AG09309 (cell line): ENCODE measurements around the gene FAM193B.

Source experiments
- DNase-seq: peaks from one replicate; pipeline ENCODE4 v3.0.0-alpha.2; 2010; ENCODE audit warnings: low read depth
- H3K4me3 ChIP-seq: 2 replicates; pipeline ENCODE4 v1.5.1; 2011; ENCODE audit warnings: mild to moderate bottlenecking, low read depth, low read length, moderate library complexity; ENCODE audit not compliant: control insufficient read depth
- TF ChIP-seq, protein P1 (sequence below): IDR thresholded peaks from 2 replicates; pipeline ENCODE4 v1.5.1; 2011; ENCODE audit warnings: mild to moderate bottlenecking, low read depth, low read length, inconsistent platforms; ENCODE audit not compliant: insufficient read depth, control insufficient read depth; ENCODE audit errors: missing control alignments

The FAM193B gene

DNA sequence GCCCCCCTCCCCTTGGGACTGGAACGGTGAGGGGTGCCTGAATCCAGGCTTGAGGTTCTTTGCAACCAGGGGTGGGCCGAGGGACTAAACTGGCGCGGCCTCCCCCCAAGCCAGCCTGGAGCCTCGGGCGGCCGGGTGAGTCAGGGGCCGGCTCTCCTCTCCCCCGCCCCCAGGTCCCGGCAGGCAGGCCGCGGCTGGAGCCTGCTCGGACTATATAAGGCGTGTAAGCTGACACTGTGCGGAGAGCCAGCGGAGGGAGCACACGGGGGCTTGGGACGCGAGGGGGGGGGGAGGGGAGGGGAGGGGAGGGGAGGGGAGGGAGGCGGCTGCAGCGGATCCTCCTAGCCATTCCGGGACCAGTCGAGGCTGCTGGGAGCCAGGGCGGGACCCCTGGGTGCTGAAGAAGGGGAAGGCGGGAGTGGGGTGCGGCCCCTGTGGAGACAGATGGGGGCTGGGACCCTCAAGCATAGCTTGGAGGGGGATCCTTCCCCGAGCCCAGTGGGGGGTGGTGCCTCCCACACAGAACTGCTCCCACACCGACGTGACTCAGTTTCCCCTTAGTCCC lies 57.6 kb downstream of the FAM193B start:
- peak; percentile 74 for DNase-seq
- TF ChIP-seq, protein P1, sequence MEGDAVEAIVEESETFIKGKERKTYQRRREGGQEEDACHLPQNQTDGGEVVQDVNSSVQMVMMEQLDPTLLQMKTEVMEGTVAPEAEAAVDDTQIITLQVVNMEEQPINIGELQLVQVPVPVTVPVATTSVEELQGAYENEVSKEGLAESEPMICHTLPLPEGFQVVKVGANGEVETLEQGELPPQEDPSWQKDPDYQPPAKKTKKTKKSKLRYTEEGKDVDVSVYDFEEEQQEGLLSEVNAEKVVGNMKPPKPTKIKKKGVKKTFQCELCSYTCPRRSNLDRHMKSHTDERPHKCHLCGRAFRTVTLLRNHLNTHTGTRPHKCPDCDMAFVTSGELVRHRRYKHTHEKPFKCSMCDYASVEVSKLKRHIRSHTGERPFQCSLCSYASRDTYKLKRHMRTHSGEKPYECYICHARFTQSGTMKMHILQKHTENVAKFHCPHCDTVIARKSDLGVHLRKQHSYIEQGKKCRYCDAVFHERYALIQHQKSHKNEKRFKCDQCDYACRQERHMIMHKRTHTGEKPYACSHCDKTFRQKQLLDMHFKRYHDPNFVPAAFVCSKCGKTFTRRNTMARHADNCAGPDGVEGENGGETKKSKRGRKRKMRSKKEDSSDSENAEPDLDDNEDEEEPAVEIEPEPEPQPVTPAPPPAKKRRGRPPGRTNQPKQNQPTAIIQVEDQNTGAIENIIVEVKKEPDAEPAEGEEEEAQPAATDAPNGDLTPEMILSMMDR: no peak

DNA sequence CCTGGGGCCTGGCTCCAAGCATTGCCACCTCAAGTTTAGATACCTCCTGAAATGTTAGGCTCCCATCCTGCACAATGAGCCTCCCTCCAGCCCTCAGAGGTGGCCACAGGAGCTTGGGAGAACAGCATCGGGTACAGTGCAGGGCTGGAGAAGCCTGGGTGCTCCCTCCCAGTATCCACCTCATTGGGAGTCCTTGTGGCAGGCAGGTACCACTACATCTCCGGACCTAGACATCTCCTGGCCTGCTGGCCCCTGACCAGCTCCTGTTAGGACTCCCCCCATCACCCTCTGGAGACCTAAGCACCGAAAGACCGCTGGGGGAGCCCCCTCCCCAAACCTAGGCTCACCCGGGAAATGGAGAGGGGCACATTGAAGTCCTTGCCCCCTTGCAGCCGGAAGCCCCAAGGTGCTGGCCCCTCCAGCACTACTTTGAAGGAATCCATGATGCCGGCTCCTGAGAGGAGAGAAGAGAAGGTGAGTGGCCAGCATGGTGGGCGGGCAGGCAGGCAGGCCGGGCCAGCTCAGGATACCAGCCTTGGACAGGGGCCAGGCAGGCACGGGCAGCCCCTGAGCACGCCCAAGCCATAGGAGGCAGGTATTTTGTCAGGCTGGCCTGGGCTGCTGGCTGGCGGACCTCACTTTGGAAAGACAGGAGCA lies 58.2 kb downstream of the FAM193B start:
- no peak for DNase-seq
- TF ChIP-seq, protein P1: peak; percentile 44
- H3K4me3 ChIP-seq: peak overlapping the region; percentile 67

More for the DNA sequence above, 57.6 kb downstream of the FAM193B start:
- H3K4me3 ChIP-seq: peak overlapping the region; percentile 67

- peak; percentile 46 for DNase-seq
- TF ChIP-seq, protein P1: no peak
- peak overlapping the region; percentile 67 for H3K4me3 ChIP-seq
Measured at GRCh38 chr5:177495243-177496060, 58.9 kb downstream of the FAM193B start.

- DNase-seq: no peak
- TF ChIP-seq, protein P1: peak; percentile 56
- H3K4me3 ChIP-seq: peak overlapping the region; percentile 67
Measured at GRCh38 chr5:177494346-177495195, 59.8 kb downstream of the FAM193B start.

GRCh38 chr5:177493795-177494345 lies 60.5 kb downstream of the FAM193B start:
- TF ChIP-seq, protein P1: no peak
- peak overlapping the region; percentile 13; the same call in 1 of the 2 replicates for H3K4me3 ChIP-seq
- DNase-seq: no peak

DNA sequence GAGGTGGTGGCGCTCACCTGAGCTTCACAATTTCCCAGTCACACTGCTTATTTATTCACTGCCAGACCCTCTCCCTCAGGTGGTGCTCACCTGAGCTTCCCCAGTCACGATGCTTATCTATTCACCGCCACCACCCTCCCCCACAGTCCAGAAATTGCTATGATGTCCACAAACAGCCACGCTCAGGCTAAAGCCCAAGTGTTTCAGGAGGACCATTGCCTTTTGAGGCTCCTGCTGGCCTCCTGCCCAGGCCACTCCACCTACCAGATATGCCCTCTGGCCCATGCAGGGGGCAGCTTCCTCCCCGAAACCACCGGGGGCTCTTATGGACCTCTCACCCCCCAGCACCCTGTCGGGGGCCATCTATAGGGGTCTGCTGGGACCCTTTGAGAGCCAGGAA lies 61.5 kb downstream of the FAM193B start:
- DNase-seq: no peak
- H3K4me3 ChIP-seq: no peak overlapping the region
- TF ChIP-seq, protein P1: no peak
